SK-N-SH treated with all-trans-retinoic acid at 6 μM for 48 hours (cell line): Measurements from ENCODE around the gene P2RY8.

Experiments
- BACH2 ChIP-seq: fragments of 250-450 bp; sonication (Bioruptor Pico); IDR thresholded peaks from 2 replicates; pipeline ENCODE4 v1.9.0; 2021; ENCODE audit warnings: mild to moderate bottlenecking, borderline replicate concordance
- ESRRG ChIP-seq: fragments of 250-450 bp; sonication (Bioruptor Pico); IDR thresholded peaks from 2 replicates; pipeline ENCODE4 v1.6.1; 2021; ENCODE audit warnings: mild to moderate bottlenecking
- GLIS3 ChIP-seq: fragments of 250-450 bp; sonication (Bioruptor Pico); IDR thresholded peaks from 2 replicates; pipeline ENCODE4 v1.5.0; 2020; ENCODE audit warnings: mild to moderate bottlenecking, moderate library complexity
- PPARA ChIP-seq: fragments of 250-450 bp; sonication (Bioruptor Pico); IDR thresholded peaks from 2 replicates; pipeline ENCODE4 v1.5.0; 2020; ENCODE audit warnings: mild to moderate bottlenecking, borderline replicate concordance
- TCF4 ChIP-seq: fragments of 250-450 bp; sonication (Bioruptor Pico); IDR thresholded peaks from 2 replicates; pipeline ENCODE4 v1.8.0; 2021; ENCODE audit warnings: mild to moderate bottlenecking, moderate library complexity, borderline replicate concordance
- ZC3H10 ChIP-seq: fragments of 250-450 bp; sonication (Bioruptor Pico); IDR thresholded peaks from 2 replicates; pipeline ENCODE4 v1.5.1; 2021; ENCODE audit warnings: mild to moderate bottlenecking, moderate library complexity
- ZFP3 ChIP-seq: fragments of 250-450 bp; sonication (Bioruptor Pico); IDR thresholded peaks from 2 replicates; pipeline ENCODE4 v1.5.0; 2020; ENCODE audit warnings: mild to moderate bottlenecking, moderate library complexity
- ZNF565 ChIP-seq: fragments of 450-650 bp; formaldehyde crosslinking; conservative IDR thresholded peaks from 2 replicates; pipeline ENCODE4 v1.5.0; 2020; ENCODE audit warnings: low read depth, mild to moderate bottlenecking, moderate library complexity
- ZNF70 ChIP-seq: fragments of 450-650 bp; formaldehyde crosslinking; IDR thresholded peaks from 2 replicates; pipeline ENCODE4 v1.5.0; 2020; ENCODE audit warnings: mild to moderate bottlenecking, moderate library complexity
- ZNF8 ChIP-seq: fragments of 450-650 bp; formaldehyde crosslinking; IDR thresholded peaks from 2 replicates; pipeline ENCODE4 v1.5.0; 2020; ENCODE audit warnings: mild to moderate bottlenecking, moderate library complexity
- TF ChIP-seq, protein P1 (sequence below): fragments of 250-450 bp; sonication (Bioruptor Pico); IDR thresholded peaks from 2 replicates; pipeline ENCODE4 v1.5.1; 2020; ENCODE audit warnings: low read depth, mild to moderate bottlenecking, moderate library complexity
- TF ChIP-seq, protein P2 (sequence below): fragments of 250-450 bp; sonication (Bioruptor Pico); IDR thresholded peaks from 2 replicates; pipeline ENCODE4 v1.8.0; 2020; ENCODE audit warnings: mild to moderate bottlenecking, moderate library complexity, borderline replicate concordance
- TF ChIP-seq, protein P3 (sequence below): fragments of 250-450 bp; sonication (Bioruptor Pico); IDR thresholded peaks from 2 replicates; pipeline ENCODE4 v1.5.0; 2020; ENCODE audit warnings: mild to moderate bottlenecking, moderate library complexity

DNA sequence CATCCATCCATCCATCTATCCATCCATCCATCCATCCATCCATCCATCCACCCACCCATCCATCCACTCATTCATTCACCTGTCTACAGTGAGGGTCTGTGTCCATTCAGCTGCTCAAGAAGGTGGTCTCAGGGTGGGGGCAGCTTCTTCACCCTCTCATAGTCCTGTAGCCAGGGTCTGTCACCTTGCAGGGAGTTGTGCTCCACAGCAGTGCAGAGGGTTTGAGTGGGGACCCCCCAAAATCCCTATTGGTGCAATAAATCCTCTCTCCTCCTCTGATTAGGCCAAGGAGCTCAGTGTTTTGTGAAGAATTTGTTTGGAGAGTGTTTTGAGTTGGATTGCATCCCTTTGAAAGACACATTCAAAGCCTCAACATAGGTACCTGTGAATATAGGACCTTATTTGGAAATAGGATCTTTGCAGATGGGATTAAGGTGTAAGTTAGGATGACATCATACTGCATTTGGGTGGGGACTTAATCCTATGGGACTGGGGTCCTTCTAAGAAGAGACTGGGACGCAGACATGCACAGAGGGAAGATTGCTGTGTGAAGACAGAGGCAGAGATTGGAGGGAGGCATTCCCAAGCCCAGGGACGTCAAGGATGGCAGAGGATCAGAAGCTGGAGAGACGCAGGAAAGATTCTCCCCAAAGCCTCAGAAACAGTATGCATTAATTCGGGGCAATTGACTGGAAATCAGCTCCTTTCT, 12.0 kb downstream of the P2RY8 start:
- TF ChIP-seq GLIS3 (CRISPR knock-in tag): no peak
- no peak for TF ChIP-seq ZNF70
- no peak for TF ChIP-seq ZC3H10
- no peak for TF ChIP-seq BACH2 (CRISPR knock-in tag)
- no peak for TF ChIP-seq PPARA (CRISPR knock-in tag)
- TF ChIP-seq ZFP3 (CRISPR knock-in tag): no peak
- TF ChIP-seq, protein P1, sequence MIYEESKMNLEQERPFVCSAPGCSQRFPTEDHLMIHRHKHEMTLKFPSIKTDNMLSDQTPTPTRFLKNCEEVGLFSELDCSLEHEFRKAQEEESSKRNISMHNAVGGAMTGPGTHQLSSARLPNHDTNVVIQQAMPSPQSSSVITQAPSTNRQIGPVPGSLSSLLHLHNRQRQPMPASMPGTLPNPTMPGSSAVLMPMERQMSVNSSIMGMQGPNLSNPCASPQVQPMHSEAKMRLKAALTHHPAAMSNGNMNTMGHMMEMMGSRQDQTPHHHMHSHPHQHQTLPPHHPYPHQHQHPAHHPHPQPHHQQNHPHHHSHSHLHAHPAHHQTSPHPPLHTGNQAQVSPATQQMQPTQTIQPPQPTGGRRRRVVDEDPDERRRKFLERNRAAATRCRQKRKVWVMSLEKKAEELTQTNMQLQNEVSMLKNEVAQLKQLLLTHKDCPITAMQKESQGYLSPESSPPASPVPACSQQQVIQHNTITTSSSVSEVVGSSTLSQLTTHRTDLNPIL (CRISPR knock-in tag): no peak
- TF ChIP-seq, protein P2, sequence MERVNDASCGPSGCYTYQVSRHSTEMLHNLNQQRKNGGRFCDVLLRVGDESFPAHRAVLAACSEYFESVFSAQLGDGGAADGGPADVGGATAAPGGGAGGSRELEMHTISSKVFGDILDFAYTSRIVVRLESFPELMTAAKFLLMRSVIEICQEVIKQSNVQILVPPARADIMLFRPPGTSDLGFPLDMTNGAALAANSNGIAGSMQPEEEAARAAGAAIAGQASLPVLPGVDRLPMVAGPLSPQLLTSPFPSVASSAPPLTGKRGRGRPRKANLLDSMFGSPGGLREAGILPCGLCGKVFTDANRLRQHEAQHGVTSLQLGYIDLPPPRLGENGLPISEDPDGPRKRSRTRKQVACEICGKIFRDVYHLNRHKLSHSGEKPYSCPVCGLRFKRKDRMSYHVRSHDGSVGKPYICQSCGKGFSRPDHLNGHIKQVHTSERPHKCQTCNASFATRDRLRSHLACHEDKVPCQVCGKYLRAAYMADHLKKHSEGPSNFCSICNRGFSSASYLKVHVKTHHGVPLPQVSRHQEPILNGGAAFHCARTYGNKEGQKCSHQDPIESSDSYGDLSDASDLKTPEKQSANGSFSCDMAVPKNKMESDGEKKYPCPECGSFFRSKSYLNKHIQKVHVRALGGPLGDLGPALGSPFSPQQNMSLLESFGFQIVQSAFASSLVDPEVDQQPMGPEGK: no peak
- TF ChIP-seq ZNF8 (CRISPR knock-in tag): no peak
- no peak for TF ChIP-seq TCF4 (CRISPR knock-in tag)
- TF ChIP-seq ESRRG (CRISPR knock-in tag): no peak
- TF ChIP-seq, protein P3, sequence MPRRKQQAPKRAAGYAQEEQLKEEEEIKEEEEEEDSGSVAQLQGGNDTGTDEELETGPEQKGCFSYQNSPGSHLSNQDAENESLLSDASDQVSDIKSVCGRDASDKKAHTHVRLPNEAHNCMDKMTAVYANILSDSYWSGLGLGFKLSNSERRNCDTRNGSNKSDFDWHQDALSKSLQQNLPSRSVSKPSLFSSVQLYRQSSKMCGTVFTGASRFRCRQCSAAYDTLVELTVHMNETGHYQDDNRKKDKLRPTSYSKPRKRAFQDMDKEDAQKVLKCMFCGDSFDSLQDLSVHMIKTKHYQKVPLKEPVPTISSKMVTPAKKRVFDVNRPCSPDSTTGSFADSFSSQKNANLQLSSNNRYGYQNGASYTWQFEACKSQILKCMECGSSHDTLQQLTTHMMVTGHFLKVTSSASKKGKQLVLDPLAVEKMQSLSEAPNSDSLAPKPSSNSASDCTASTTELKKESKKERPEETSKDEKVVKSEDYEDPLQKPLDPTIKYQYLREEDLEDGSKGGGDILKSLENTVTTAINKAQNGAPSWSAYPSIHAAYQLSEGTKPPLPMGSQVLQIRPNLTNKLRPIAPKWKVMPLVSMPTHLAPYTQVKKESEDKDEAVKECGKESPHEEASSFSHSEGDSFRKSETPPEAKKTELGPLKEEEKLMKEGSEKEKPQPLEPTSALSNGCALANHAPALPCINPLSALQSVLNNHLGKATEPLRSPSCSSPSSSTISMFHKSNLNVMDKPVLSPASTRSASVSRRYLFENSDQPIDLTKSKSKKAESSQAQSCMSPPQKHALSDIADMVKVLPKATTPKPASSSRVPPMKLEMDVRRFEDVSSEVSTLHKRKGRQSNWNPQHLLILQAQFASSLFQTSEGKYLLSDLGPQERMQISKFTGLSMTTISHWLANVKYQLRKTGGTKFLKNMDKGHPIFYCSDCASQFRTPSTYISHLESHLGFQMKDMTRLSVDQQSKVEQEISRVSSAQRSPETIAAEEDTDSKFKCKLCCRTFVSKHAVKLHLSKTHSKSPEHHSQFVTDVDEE (CRISPR knock-in tag): no peak
- TF ChIP-seq ZNF565 (CRISPR knock-in tag): no peak
